SK-N-SH (cell line): ENCODE measurements around the gene SART1.

Source experiments
- CTCF ChIP-seq: fragments of 200-600 bp; sonication (generic); IDR thresholded peaks from 2 replicates; pipeline ENCODE4 v1.6.1; 2017; ENCODE audit warnings: antibody characterized with exemption, mild to moderate bottlenecking, moderate library complexity
- EP300 ChIP-seq, 2 experiments: IDR thresholded peaks; 2 replicates each; pipeline versions ENCODE4 v1.4.0 to v1.6.1; 2012; ENCODE audit warnings: borderline replicate concordance in 1 of 2, low read depth in 1 of 2, low read length in 1 of 2
- GABPA ChIP-seq: IDR thresholded peaks from 2 replicates; pipeline ENCODE4 v1.4.0; 2012; ENCODE audit warnings: low read depth, mild to moderate bottlenecking
- IRF3 ChIP-seq: fragments of 150-350 bp; IDR thresholded peaks from 2 replicates; pipeline ENCODE4 v1.6.1; 2016; ENCODE audit warnings: mild to moderate bottlenecking, low read depth, low read length
- RCOR1 ChIP-seq: fragments of 150-350 bp; IDR thresholded peaks from 2 replicates; pipeline ENCODE4 v1.6.1; 2017; ENCODE audit warnings: antibody characterized with exemption, low read length
- RXRA ChIP-seq: IDR thresholded peaks from 2 replicates; pipeline ENCODE4 v1.4.0; 2012; ENCODE audit warnings: low read depth, mild to moderate bottlenecking, borderline replicate concordance

DNA sequence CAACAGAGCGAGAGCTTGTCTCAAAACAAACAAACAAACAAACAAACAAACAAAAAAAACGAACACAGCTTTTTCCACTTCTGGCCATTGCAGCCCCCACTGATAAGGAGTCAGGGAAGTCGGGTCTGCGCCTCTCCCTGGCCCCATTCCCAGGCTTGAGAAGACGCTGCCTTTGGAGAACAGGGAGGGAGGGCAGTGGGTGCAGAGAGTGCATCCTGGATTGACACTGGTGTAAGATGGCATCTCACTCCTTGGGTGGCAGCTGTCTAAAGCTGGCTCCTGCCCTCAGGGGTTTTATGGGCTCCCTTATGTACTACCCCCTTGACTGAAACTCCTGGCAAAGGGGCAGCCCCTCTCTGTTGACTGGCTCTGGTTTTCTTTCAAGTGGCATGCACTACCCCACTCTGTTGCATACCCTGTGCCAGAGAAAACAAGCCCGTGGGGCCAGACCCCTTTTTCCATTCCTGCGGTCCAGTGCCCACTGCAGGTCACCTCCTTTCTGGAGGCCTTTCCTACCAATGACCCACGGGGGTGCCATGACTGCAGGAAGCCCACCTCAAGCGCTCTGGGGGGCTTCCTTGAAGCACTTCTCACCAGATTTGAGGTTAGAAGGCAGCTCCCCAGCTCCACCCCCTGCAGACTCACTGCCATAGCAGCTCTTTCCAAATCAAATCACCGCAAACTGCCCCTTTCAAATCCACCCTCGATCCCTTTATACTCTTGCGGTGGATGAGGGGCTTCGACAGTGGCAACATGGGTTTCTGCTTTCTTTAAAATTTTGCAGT is 29.6 kb upstream of the SART1 start:
- no peak for TF ChIP-seq CTCF
- TF ChIP-seq RXRA: no peak
- no peak for TF ChIP-seq IRF3
- no peak for TF ChIP-seq EP300 (IDR thresholded peaks at IDR 0.05; ENCODE audit: borderline replicate concordance in 1 of 2, low read depth in 1 of 2, low read length in 1 of 2)
- TF ChIP-seq GABPA: no peak
- TF ChIP-seq RCOR1: no peak
